GM12878 (cell line): ENCODE results near the gene ANKS1A. TPM values are rescaled to one million over a fixed set of nuclear protein-coding genes. Genes with fewer than 3 reads are reported as not detected.

Experiments used
- ATAC-seq: fragments of 200-7000 bp; cut with Tn5 transposase; 3 replicates; pipeline ENCODE4 v1.9.1; 2020; ENCODE audit warnings: mild to moderate bottlenecking, moderate library complexity
- BruUV-seq: library from RNA; stranded (reverse); fragments of 400-500 nt; replicated peaks from 2 replicates; lab custom pipeline; 2021; lab: Mats Ljungman, UMichigan
- CTCF ChIA-PET: fragments of 300-600 bp; sonication (Branson Sonifier 250); formaldehyde crosslinking; extraction: SDS; loops from one replicate; lab custom pipeline; 2021; ENCODE audit warnings: inconsistent platforms; lab: Yijun Ruan, JAX
- POLR2A ChIA-PET: fragments of 350-600 bp; formaldehyde crosslinking; extraction: SDS; loops from one replicate; lab custom pipeline; 2021; ENCODE audit warnings: inconsistent platforms; lab: Charles Lee
- RAD21 ChIA-PET: fragments of 300-600 bp; sonication (Branson Sonifier 250); formaldehyde crosslinking; loops from one replicate; lab custom pipeline; 2023; ENCODE audit warnings: antibody characterized with exemption; ENCODE audit not compliant: unreplicated experiment; lab: Charles Lee
- SMC1A ChIA-PET: fragments of 300-600 bp; sonication (Branson Sonifier 250); formaldehyde crosslinking; loops from one replicate; lab custom pipeline; 2023; ENCODE audit not compliant: unreplicated experiment, uncharacterized antibody; lab: Charles Lee
- DNase-seq: peaks from one replicate; pipeline ENCODE4 v3.0.0-alpha.2; 2011; ENCODE audit warnings: low read depth, low spot score
- FAIRE-seq: peaks from 3 replicates; lab custom pipeline; 2011; peaks lifted over from hg19 to GRCh38; lab: Jason Lieb, UNC
- H2AFZ ChIP-seq: 2 replicates; pipeline ENCODE4 v1.6.0; 2011; ENCODE audit warnings: low read depth, low read length, control low read depth; ENCODE audit not compliant: control insufficient read depth
- H3K27ac ChIP-seq: 2 replicates; pipeline ENCODE4 v1.5.1; 2011; ENCODE audit warnings: control low read depth; ENCODE audit not compliant: control insufficient read depth, insufficient read depth
- H3K27me3 ChIP-seq, 2 experiments: replicated peaks in 1 of 2; 2 replicates each; pipeline versions ENCODE4 v1.6.0 to v1.6.1; 2011; ENCODE audit warnings: low read length in 1 of 2; ENCODE audit not compliant: control insufficient read depth in 2 of 2, insufficient read depth in 2 of 2
- H3K36me3 ChIP-seq, 2 experiments: 2 replicates each; pipeline ENCODE4 v1.5.1; 2011; ENCODE audit warnings: low read length in 1 of 2; ENCODE audit not compliant: control insufficient read depth in 2 of 2, insufficient read depth in 2 of 2
- H3K4me1 ChIP-seq: 2 replicates; pipeline ENCODE4 v1.6.1; 2011; ENCODE audit warnings: mild to moderate bottlenecking, low read length, moderate library complexity, mixed read lengths; ENCODE audit not compliant: control insufficient read depth, insufficient read depth
- H3K4me2 ChIP-seq: 2 replicates; pipeline ENCODE4 v1.6.0; 2011; ENCODE audit warnings: control low read depth; ENCODE audit not compliant: control insufficient read depth, insufficient read depth
- H3K4me3 ChIP-seq: fragments of 200-600 bp; sonication (generic); 2 replicates; pipeline ENCODE4 v1.5.1; 2016
- H3K79me2 ChIP-seq: 2 replicates; pipeline ENCODE4 v1.6.0; 2011; ENCODE audit warnings: low read length; ENCODE audit not compliant: control insufficient read depth, insufficient read depth
- H3K9ac ChIP-seq: 2 replicates; pipeline ENCODE4 v1.8.0; 2011; ENCODE audit warnings: low read length, control low read depth, mixed read lengths; ENCODE audit not compliant: control insufficient read depth, insufficient read depth
- H3K9me3 ChIP-seq: replicated peaks from 3 replicates; pipeline ENCODE4 v1.5.1; 2011; ENCODE audit warnings: mild to moderate bottlenecking, low read length; ENCODE audit not compliant: control insufficient read depth, insufficient read depth
- H4K20me1 ChIP-seq: 2 replicates; pipeline ENCODE4 v1.6.0; 2011; ENCODE audit not compliant: control insufficient read depth, insufficient read depth
- PML ChIP-seq: IDR thresholded peaks from 2 replicates; pipeline ENCODE4 v1.6.1; 2012; ENCODE audit warnings: low read length, inconsistent platforms
- STAT1 ChIP-seq: fragments of 450-650 bp; conservative IDR thresholded peaks from 2 replicates; pipeline ENCODE4 v1.6.1; 2014; ENCODE audit warnings: antibody characterized with exemption, mild to moderate bottlenecking
- STAT3 ChIP-seq: IDR thresholded peaks from 2 replicates; pipeline ENCODE4 v1.6.1; 2011; ENCODE audit warnings: low read depth, low read length, improper control_type of control experiment
- WGBS: methylation state at CpG from one replicate; pipeline ENCODE4 v1.1.6; 2016; ENCODE audit warnings: low lambda C conversion rate; ENCODE audit not compliant: insufficient replicate concordance, insufficient coverage; ENCODE audit errors: missing lambda C conversion rate; 5-methylcytosine and 5-hydroxymethylcytosine counted together
- in situ Hi-C: fragments of 300-500 bp; cut with MboI; formaldehyde crosslinking; loops from 9 replicates; pipeline ENCODE4 v1.14.3; 2018; ENCODE audit warnings: mixed read lengths
- intact Hi-C: fragments of 100-400 bp; cut with micrococcal nuclease; formaldehyde crosslinking; loops from one replicate; pipeline ENCODE4 v1.14.2; 2022; ENCODE audit not compliant: unreplicated experiment
- polyA plus RNA-seq, 11 experiments: library from polyadenylated mRNA; depleted of rRNA in 4 of 11; unstranded in 6 of 11; stranded (reverse) in 5 of 11; fragments of >200 nt; fragmentation: Nextera tagmentation in 4 of 11; fragmentation: Illumina TruSeq in 1 of 11; extraction: Ambion mirVana in 4 of 11; extraction: Trizol in 1 of 11; gene quantifications; 1 replicate in 1 of 11; 2 replicates in 10 of 11; pipeline versions ENCODE4 v1.2.1 to v1.2.3, GENCODE V29; 2011 to 2016; ENCODE audit warnings: inconsistent platforms in 2 of 11, missing spikeins in 2 of 11, low read depth in 1 of 11
- total RNA-seq, 4 experiments: library from RNA; depleted of rRNA in 3 of 4; stranded (reverse); fragments of >200 nt in 3 of 4; fragmentation: Illumina TruSeq in 1 of 4; extraction: Trizol in 1 of 4; gene quantifications; 2 replicates each; pipeline versions ENCODE4 v1.2.1 to v1.2.3, GENCODE V29; 2013 to 2021
- TF ChIP-seq, protein P1 (sequence below), 3 experiments: IDR thresholded peaks in 2 of 3; conservative IDR thresholded peaks in 1 of 3; 2 replicates each; pipeline ENCODE4 v1.5.1; 2011; ENCODE audit warnings: low read depth in 3 of 3, low read length in 3 of 3, mild to moderate bottlenecking in 3 of 3, control low read depth in 2 of 3, moderate library complexity in 2 of 3, inconsistent platforms in 1 of 3, mixed read lengths in 1 of 3; ENCODE audit not compliant: control insufficient read depth in 2 of 3, insufficient read depth in 1 of 3; ENCODE audit errors: extremely low read depth in 1 of 3
- TF ChIP-seq, protein P2 (sequence below): fragments of 450-650 bp; IDR thresholded peaks from 2 replicates; pipeline ENCODE4 v1.6.1; 2017; ENCODE audit warnings: mild to moderate bottlenecking

Gene ANKS1A
- total and polyA plus RNA-seq, 10 of the 15 experiments (the other 5 are each of a cell fraction or from before 2014, with no cell fraction given): 0.60 to 7.0 (median 3.0) TPM

DNA sequence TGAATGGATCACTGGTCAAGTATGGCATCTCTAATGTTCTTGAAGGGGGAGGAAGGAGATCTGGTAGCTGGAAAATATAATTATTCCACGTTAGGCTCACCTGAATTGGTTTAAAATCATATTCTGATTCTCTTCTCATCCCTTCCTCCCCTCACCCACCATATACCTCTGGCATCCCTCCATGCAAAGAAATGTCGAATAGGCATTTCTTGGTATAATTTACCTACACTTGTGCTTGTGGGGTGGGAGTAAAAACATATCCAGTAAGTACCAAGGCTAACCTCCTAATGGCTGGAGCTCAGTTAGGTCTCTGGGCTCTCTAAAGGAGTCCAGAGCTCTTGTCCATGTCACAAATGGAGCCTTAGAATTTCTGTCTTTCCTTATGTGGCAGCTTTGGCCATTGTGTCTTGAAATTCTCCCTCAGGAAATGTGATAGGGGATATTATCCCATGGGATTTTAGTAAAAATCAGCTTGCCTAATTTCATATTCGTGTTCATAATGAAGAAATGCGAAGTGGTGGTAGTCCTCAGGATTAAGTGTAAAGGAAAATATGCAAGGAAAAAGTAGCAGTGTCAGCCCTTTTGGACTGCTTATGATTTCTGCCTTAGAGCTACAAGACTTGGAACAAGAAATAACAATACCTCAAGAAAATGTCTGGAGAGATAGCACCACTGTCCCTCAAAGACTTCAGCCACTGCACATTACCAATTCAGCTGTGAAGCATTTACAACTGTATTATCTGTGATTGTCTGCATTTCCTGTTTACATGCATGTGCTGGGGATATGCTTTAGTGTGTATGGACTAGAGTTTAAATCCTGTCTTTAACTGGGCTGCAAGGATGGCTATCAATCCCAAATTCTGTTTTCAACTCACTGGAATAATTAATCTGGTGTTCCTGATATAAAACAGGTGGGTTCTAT is 13.5 kb upstream of the ANKS1A start:
- intact Hi-C loops: no loop called here
- no TSS peak for BruUV-seq
- POLR2A ChIA-PET: no interaction called here
- Histone ChIP-seq H3K4me1 (no peaks in the 10 kb centered on the region), H3K4me2 (no peak overlapping the region), H3K9ac (no peak overlapping the region), H2AFZ (no peak overlapping the region), H3K79me2 (no peaks in the 10 kb centered on the region), H3K36me3 (peaks cover 8 to 41% of the 10 kb centered on the region in 2 experiments), H3K27me3 (no peaks in the 10 kb centered on the region), H3K9me3 (no peaks in the 10 kb centered on the region), H4K20me1 (no peaks in the 10 kb centered on the region), H3K27ac (no peak overlapping the region), H3K4me3 (no peak overlapping the region)
- CTCF ChIA-PET: interaction anchor here (0.7 to 1.2 kb wide), 2 partner anchors 91 to 111 kb away, joined by 3 read pairs; no protein-coding TSS in a partner anchor
- FAIRE-seq (no peak), ATAC-seq (no peak), DNase-seq (no peak)
- SMC1A ChIA-PET: no interaction called here
- 92% methylated on average over 4 of the region's 4 CpGs for WGBS
- RAD21 ChIA-PET: no interaction called here
- in situ Hi-C loops: no loop called here
- TF ChIP-seq, protein P1, sequence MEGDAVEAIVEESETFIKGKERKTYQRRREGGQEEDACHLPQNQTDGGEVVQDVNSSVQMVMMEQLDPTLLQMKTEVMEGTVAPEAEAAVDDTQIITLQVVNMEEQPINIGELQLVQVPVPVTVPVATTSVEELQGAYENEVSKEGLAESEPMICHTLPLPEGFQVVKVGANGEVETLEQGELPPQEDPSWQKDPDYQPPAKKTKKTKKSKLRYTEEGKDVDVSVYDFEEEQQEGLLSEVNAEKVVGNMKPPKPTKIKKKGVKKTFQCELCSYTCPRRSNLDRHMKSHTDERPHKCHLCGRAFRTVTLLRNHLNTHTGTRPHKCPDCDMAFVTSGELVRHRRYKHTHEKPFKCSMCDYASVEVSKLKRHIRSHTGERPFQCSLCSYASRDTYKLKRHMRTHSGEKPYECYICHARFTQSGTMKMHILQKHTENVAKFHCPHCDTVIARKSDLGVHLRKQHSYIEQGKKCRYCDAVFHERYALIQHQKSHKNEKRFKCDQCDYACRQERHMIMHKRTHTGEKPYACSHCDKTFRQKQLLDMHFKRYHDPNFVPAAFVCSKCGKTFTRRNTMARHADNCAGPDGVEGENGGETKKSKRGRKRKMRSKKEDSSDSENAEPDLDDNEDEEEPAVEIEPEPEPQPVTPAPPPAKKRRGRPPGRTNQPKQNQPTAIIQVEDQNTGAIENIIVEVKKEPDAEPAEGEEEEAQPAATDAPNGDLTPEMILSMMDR (IDR thresholded peaks at IDR 0.05 in 2 of 3, conservative IDR thresholded peaks at IDR 0.05 in 1 of 3; ENCODE audit: control insufficient read depth in 2 of 3, extremely low read depth in 1 of 3, insufficient read depth in 1 of 3, low read depth in 3 of 3, low read length in 3 of 3): no peak
- no peak for TF ChIP-seq STAT3
- TF ChIP-seq STAT1: no peak
- peak; percentile 7; the same call in 1 of the 2 replicates for TF ChIP-seq PML
- TF ChIP-seq, protein P2, sequence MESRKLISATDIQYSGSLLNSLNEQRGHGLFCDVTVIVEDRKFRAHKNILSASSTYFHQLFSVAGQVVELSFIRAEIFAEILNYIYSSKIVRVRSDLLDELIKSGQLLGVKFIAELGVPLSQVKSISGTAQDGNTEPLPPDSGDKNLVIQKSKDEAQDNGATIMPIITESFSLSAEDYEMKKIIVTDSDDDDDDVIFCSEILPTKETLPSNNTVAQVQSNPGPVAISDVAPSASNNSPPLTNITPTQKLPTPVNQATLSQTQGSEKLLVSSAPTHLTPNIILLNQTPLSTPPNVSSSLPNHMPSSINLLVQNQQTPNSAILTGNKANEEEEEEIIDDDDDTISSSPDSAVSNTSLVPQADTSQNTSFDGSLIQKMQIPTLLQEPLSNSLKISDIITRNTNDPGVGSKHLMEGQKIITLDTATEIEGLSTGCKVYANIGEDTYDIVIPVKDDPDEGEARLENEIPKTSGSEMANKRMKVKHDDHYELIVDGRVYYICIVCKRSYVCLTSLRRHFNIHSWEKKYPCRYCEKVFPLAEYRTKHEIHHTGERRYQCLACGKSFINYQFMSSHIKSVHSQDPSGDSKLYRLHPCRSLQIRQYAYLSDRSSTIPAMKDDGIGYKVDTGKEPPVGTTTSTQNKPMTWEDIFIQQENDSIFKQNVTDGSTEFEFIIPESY: no peak
